HT-29 (cell line): ENCODE data around the gene C3orf80. TPM values are rescaled to one million over a fixed set of nuclear protein-coding genes. Genes with fewer than 3 reads are reported as not detected.

Experiments used
- DNase-seq: peaks from one replicate; pipeline ENCODE4 v3.0.0-alpha.2; 2015; ENCODE audit warnings: low spot score
- total RNA-seq: library from RNA; depleted of rRNA; stranded (reverse); fragments of >200 nt; shearing (Covaris generic); gene quantifications from 2 replicates; pipeline ENCODE4 v1.2.3, GENCODE V29; 2014

Gene C3orf80
- total RNA-seq, 1 experiment from 2014 or later = not detected

- no peak for DNase-seq
These were observed 12.0 kb upstream of the C3orf80 start for GRCh38 chr3:160213191-160213590.

- no peak for DNase-seq
These were observed 7.5 kb upstream of the C3orf80 start for GRCh38 chr3:160217675-160218074.

- no peak for DNase-seq
These were observed 7.1 kb upstream of the C3orf80 start for GRCh38 chr3:160218136-160218535.

GRCh38 chr3:160220038-160220437 is 5.2 kb upstream of the C3orf80 start:
- no peak for DNase-seq

- DNase-seq = no peak
These were observed 4.2 kb upstream of the C3orf80 start for GRCh38 chr3:160221019-160221418.

GRCh38 chr3:160224256-160224655 is 966 bp upstream of the C3orf80 start:
- no peak for DNase-seq

GRCh38 chr3:160224811-160225175 is 429 bp upstream of the C3orf80 start:
- no peak for DNase-seq

GRCh38 chr3:160226026-160226907 is 1.0 kb downstream of the C3orf80 start:
- no peak for DNase-seq

GRCh38 chr3:160227419-160227818 is 2.2 kb downstream of the C3orf80 start:
- no peak for DNase-seq

- no peak for DNase-seq
These were observed 6.8 kb downstream of the C3orf80 start for GRCh38 chr3:160232014-160232413.

GRCh38 chr3:160240719-160241118 is 15.5 kb downstream of the C3orf80 start:
- peak; percentile 15 for DNase-seq

GRCh38 chr3:160245261-160245800 is 20.1 kb downstream of the C3orf80 start:
- no peak for DNase-seq

GRCh38 chr3:160247766-160248165 is 22.5 kb downstream of the C3orf80 start:
- no peak for DNase-seq

- DNase-seq = no peak
These were observed 28.1 kb downstream of the C3orf80 start for GRCh38 chr3:160253298-160253697.

GRCh38 chr3:160257606-160258005 is 32.4 kb downstream of the C3orf80 start:
- DNase-seq = no peak

- DNase-seq = no peak
These were observed 34.4 kb downstream of the C3orf80 start for GRCh38 chr3:160259589-160259988.

- DNase-seq = no peak
These were observed 35.5 kb downstream of the C3orf80 start for GRCh38 chr3:160260587-160261270.

- DNase-seq = no peak
These were observed 39.9 kb downstream of the C3orf80 start for GRCh38 chr3:160265088-160265487.
